Activated T-helper 1 cell treated with anti-CD3 and anti-CD28 coated beads, Interleukin-12 subunit alpha, Interleukin-12 subunit beta, Interleukin-2, Interleukin-4 antibody, amounts not matched to agents 30 ng/mL and 10 ng/mL and 1 ng/mL, durations not matched to agents 14 hours and 24 hours and 36 hours (primary cell): ENCODE measurements around the gene SGF29. TPM values are rescaled to one million over a fixed set of nuclear protein-coding genes. Genes with fewer than 3 reads are reported as not detected.
"Not testable (repeated sequence)": the region's sequence is repeated elsewhere in the genome, so short reads cannot be mapped to it uniquely, and the experiment has no call there.

Experiments used
- DNase-seq: peaks from one replicate; pipeline ENCODE4 v3.0.0; 2021; ENCODE audit warnings: low spot score
- H3K27ac Mint-ChIP-seq: one replicate; pipeline ENCODE4 v1.8.0; 2021; ENCODE audit warnings: mild to moderate bottlenecking, mixed read lengths
- H3K27me3 Mint-ChIP-seq: one replicate; pipeline ENCODE4 v1.8.0; 2022; ENCODE audit warnings: mild to moderate bottlenecking, moderate library complexity, mixed read lengths; ENCODE audit not compliant: insufficient read depth
- H3K36me3 Mint-ChIP-seq: one replicate; pipeline ENCODE4 v1.8.0; 2021; ENCODE audit warnings: low read depth, mixed read lengths
- H3K4me1 Mint-ChIP-seq: one replicate; pipeline ENCODE4 v1.8.0; 2021; ENCODE audit warnings: low read depth, mixed read lengths
- H3K4me3 Mint-ChIP-seq: one replicate; pipeline ENCODE4 v1.8.0; 2021; ENCODE audit warnings: mild to moderate bottlenecking, moderate library complexity, mixed read lengths
- H3K9me3 Mint-ChIP-seq: one replicate; pipeline ENCODE4 v1.8.0; 2021; ENCODE audit warnings: mixed read lengths
- intact Hi-C: fragments of 100-400 bp; cut with micrococcal nuclease; formaldehyde crosslinking; loops from one replicate; pipeline ENCODE4 v1.15.1; 2024
- total RNA-seq: library from RNA; stranded (reverse); gene quantifications from 2 replicates; pipeline ENCODE4 v1.2.3, GENCODE V29; 2022

The SGF29 gene
- total RNA-seq, 1 donor from 2014 or later, result 38.6 TPM

- H3K9me3 Mint-ChIP-seq, H3K4me1 Mint-ChIP-seq, H3K36me3 Mint-ChIP-seq, H3K4me3 Mint-ChIP-seq, intact Hi-C loops, H3K27ac Mint-ChIP-seq, H3K27me3 Mint-ChIP-seq, DNase-seq: not testable (repeated sequence)
Measured at GRCh38 chr16:28607681-28608495, 54.2 kb downstream of the SGF29 start.

GRCh38 chr16:28608496-28608808, 54.7 kb downstream of the SGF29 start:
- H3K36me3 Mint-ChIP-seq, DNase-seq, H3K9me3 Mint-ChIP-seq, H3K4me1 Mint-ChIP-seq, H3K4me3 Mint-ChIP-seq, intact Hi-C loops, H3K27ac Mint-ChIP-seq, H3K27me3 Mint-ChIP-seq: not testable (repeated sequence)

GRCh38 chr16:28608867-28609596, 55.3 kb downstream of the SGF29 start:
- intact Hi-C loops, H3K27me3 Mint-ChIP-seq, H3K9me3 Mint-ChIP-seq, H3K4me3 Mint-ChIP-seq, H3K4me1 Mint-ChIP-seq, H3K36me3 Mint-ChIP-seq, DNase-seq, H3K27ac Mint-ChIP-seq: not testable (repeated sequence)

- intact Hi-C loops, result loop anchor here (10.0 kb wide), 1 partner anchor 115 kb away; the partner anchor contains the start of genes APOBR and CLN3
- Mint-ChIP-seq H3K4me1 (no peaks in the 10 kb centered on the region), H3K27ac (no peak within 1 kb of the TSS), H3K27me3 (no peaks in the 10 kb centered on the region), H3K4me3 (no peak within 1 kb of the TSS), H3K36me3 (no peaks in the 10 kb centered on the region), H3K9me3 (no peaks in the 10 kb centered on the region)
- DNase-seq, result no peak
Measured at GRCh38 chr16:28609631-28610594, 56.2 kb downstream of the SGF29 start, which contains the start of gene SULT1A1. Gene SULT1A1, minus strand, starts transcription at chr16:28610044. Its CDS starts 1,189 bp downstream, at chr16:28608855.

GRCh38 chr16:28610595-28611191, 57.0 kb downstream of the SGF29 start:
- H3K4me1 Mint-ChIP-seq, result no peaks in the 10 kb centered on the region
- H3K4me3 Mint-ChIP-seq, result no peak overlapping the region
- no peak for DNase-seq
- intact Hi-C loops, result loop anchor here (10.0 kb wide), 1 partner anchor 116 kb away; the partner anchor contains the start of genes APOBR and CLN3
- H3K27me3 Mint-ChIP-seq, result no peaks in the 10 kb centered on the region
- H3K9me3 Mint-ChIP-seq, result no peaks in the 10 kb centered on the region
- no peaks in the 10 kb centered on the region for H3K36me3 Mint-ChIP-seq
- H3K27ac Mint-ChIP-seq, result no peak overlapping the region

GRCh38 chr16:28612359-28613280, 58.9 kb downstream of the SGF29 start:
- intact Hi-C loops, result loop anchor here (10.0 kb wide), 1 partner anchor 118 kb away; the partner anchor contains the start of genes APOBR and CLN3
- H3K27ac Mint-ChIP-seq, H3K9me3 Mint-ChIP-seq, H3K27me3 Mint-ChIP-seq, H3K4me3 Mint-ChIP-seq, H3K36me3 Mint-ChIP-seq, DNase-seq, H3K4me1 Mint-ChIP-seq: not testable (repeated sequence)

- H3K4me1 Mint-ChIP-seq, H3K9me3 Mint-ChIP-seq, H3K27me3 Mint-ChIP-seq, H3K36me3 Mint-ChIP-seq, H3K27ac Mint-ChIP-seq, DNase-seq, H3K4me3 Mint-ChIP-seq: not testable (repeated sequence)
- intact Hi-C loops, result loop anchor here (10.0 kb wide), 1 partner anchor 119 kb away; the partner anchor contains the start of genes APOBR and CLN3
Measured at GRCh38 chr16:28613912-28614311, 60.2 kb downstream of the SGF29 start.

GRCh38 chr16:28614561-28614960, 60.8 kb downstream of the SGF29 start:
- not testable (repeated sequence) for DNase-seq, H3K9me3 Mint-ChIP-seq, H3K27ac Mint-ChIP-seq, H3K27me3 Mint-ChIP-seq, H3K4me1 Mint-ChIP-seq, H3K36me3 Mint-ChIP-seq, H3K4me3 Mint-ChIP-seq
- intact Hi-C loops, result loop anchor here (10.0 kb wide), 1 partner anchor 120 kb away; the partner anchor contains the start of genes APOBR and CLN3

GRCh38 chr16:28615486-28616223, 61.9 kb downstream of the SGF29 start:
- not testable (repeated sequence) for H3K27ac Mint-ChIP-seq, H3K27me3 Mint-ChIP-seq, H3K36me3 Mint-ChIP-seq, H3K9me3 Mint-ChIP-seq, H3K4me1 Mint-ChIP-seq, H3K4me3 Mint-ChIP-seq, DNase-seq
- intact Hi-C loops, result loop anchor here (10.0 kb wide), 1 partner anchor 121 kb away; the partner anchor contains the start of genes APOBR and CLN3

- H3K27ac Mint-ChIP-seq, H3K4me3 Mint-ChIP-seq, H3K4me1 Mint-ChIP-seq, H3K9me3 Mint-ChIP-seq, H3K36me3 Mint-ChIP-seq, H3K27me3 Mint-ChIP-seq, DNase-seq: not testable (repeated sequence)
- intact Hi-C loops, result loop anchor here (10.0 kb wide), 1 partner anchor 121 kb away; the partner anchor contains the start of genes APOBR and CLN3
Measured at GRCh38 chr16:28616224-28616577, 62.5 kb downstream of the SGF29 start.

GRCh38 chr16:28616636-28617035, 62.9 kb downstream of the SGF29 start:
- no peaks in the 10 kb centered on the region for H3K36me3 Mint-ChIP-seq
- intact Hi-C loops, result loop anchor here (10.0 kb wide), 1 partner anchor 122 kb away; the partner anchor contains the start of genes APOBR and CLN3
- H3K27me3 Mint-ChIP-seq, result no peaks in the 10 kb centered on the region
- no peaks in the 10 kb centered on the region for H3K9me3 Mint-ChIP-seq
- H3K4me1 Mint-ChIP-seq, result peaks cover 2% of the 10 kb centered on the region
- DNase-seq, result no peak
- no peak overlapping the region for H3K4me3 Mint-ChIP-seq
- no peak overlapping the region for H3K27ac Mint-ChIP-seq
